ENCODE measurements around the gene CADPS2.

The CADPS2 gene

DNA sequence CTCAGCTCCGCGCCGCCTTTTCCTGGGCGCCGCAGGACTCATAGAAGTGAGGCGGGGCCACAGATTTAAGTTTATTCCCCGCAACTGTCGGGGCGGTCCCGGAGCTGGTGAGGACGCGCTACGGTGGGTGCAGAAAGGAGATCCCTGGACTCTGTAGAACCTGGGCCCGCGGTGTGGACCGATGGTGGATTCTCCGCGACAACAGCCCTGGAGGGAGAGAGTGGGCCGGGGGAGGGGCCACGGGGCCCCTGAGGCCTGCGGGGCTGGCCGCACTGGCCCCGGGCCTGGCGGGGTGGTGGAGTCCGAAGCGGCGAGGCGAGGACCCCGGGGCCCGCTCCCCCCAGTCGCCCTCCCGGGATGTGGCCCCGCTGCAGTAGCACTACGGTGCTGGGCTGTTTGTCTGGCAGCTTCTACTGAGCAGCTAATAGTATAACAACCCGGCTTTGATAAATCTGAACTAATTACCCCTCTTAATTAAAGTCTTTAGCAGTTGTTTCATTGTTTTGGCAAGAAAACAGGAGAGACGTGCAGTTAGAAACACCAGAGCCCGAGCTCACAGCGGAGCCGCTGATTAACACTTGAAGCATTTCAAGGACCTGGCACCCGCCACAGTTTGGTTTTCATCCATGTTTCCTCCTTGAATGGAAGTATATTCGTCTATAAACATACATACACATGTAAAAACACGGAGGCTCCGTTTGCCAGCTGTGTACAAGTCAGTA is 585.9 kb downstream of the CADPS2 start:
- no peak for DNase-seq (ENCODE audit: low spot score)
- TF ChIP-seq, protein P1, sequence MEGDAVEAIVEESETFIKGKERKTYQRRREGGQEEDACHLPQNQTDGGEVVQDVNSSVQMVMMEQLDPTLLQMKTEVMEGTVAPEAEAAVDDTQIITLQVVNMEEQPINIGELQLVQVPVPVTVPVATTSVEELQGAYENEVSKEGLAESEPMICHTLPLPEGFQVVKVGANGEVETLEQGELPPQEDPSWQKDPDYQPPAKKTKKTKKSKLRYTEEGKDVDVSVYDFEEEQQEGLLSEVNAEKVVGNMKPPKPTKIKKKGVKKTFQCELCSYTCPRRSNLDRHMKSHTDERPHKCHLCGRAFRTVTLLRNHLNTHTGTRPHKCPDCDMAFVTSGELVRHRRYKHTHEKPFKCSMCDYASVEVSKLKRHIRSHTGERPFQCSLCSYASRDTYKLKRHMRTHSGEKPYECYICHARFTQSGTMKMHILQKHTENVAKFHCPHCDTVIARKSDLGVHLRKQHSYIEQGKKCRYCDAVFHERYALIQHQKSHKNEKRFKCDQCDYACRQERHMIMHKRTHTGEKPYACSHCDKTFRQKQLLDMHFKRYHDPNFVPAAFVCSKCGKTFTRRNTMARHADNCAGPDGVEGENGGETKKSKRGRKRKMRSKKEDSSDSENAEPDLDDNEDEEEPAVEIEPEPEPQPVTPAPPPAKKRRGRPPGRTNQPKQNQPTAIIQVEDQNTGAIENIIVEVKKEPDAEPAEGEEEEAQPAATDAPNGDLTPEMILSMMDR (IDR thresholded peaks at IDR 0.05; ENCODE audit: borderline replicate concordance, control extremely low read depth, extremely low read depth, insufficient read depth, missing control alignments): no peak
- in situ Hi-C loops (cut with MboI; ENCODE audit: low sequenced_read_pairs, unreplicated experiment): no loop called here

DNA sequence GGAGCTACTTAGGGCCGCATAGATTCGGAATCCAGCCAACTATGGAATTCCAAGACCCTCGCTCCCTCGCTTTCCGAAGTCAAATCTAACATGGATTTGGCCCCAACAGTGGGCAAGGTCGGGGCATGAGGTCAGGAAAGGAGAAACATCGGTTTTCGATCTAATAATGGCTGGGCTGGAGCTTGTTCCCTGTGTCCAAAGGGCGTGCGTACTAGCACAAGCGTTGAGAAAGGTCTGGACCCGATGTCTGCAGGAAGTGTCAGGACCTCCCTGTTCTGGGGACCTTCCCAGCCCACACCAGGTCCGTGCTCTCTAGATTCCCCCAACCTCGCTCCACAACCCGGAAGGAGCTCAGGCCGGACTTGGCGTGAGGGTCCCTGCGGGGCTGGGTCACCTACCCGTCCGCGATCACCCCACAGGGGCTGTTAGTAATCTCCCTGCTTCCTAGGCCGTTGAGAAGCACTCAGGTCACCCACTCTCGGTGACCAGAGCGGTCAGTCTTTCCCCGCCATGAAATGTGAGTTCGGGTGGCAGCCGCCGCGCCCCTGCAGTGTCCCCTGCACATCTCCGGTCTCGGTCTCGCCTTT is 586.5 kb downstream of the CADPS2 start:
- TF ChIP-seq, protein P1 (IDR thresholded peaks at IDR 0.05; ENCODE audit: borderline replicate concordance, control extremely low read depth, extremely low read depth, insufficient read depth, missing control alignments): no peak
- in situ Hi-C loops (cut with MboI; ENCODE audit: low sequenced_read_pairs, unreplicated experiment): no loop called here
- no peak for DNase-seq (ENCODE audit: low spot score)

DNA sequence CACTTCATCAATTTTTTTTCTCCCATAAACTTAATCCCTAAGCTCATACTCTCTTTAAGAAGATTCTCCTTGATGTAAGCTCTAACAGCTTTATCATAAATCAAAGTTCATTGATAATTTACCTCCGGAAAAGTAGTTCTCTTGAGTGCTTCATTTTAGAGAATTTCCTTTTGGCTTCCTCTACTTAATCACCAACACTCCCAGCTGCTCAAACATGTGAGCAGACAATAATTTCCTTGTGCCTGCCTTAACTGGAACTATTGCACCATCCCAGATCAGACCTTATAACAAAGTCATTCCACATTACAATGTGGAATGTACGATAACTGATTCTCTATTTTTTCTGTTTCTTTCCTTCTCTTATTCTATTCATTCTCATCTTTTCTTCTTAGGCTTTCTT is 587.6 kb downstream of the CADPS2 start:
- in situ Hi-C loops (cut with MboI; ENCODE audit: low sequenced_read_pairs, unreplicated experiment): no loop called here
- no peak for DNase-seq (ENCODE audit: low spot score)
- TF ChIP-seq, protein P1 (IDR thresholded peaks at IDR 0.05; ENCODE audit: borderline replicate concordance, control extremely low read depth, extremely low read depth, insufficient read depth, missing control alignments): no peak

DNA sequence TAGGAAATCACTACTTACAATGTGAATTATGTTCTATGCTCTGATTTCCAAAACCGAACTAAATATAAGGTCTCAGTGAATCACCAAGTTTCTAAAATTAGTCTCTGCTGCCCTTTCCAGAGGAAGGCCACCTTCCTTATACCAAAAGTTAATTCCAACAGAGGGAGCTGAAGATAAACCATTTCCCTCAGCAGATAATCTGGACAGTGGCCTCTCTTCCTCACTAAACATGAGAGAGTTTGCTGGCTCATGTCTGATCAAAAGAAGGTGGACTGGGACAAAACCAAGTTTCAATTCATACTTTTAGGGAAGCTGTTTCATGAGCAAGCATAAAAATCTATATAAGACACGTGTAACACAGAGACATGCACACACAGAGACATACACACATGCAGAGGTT is 588.1 kb downstream of the CADPS2 start:
- in situ Hi-C loops (cut with MboI; ENCODE audit: low sequenced_read_pairs, unreplicated experiment): no loop called here
- DNase-seq (ENCODE audit: low spot score): no peak
- TF ChIP-seq, protein P1 (IDR thresholded peaks at IDR 0.05; ENCODE audit: borderline replicate concordance, control extremely low read depth, extremely low read depth, insufficient read depth, missing control alignments): no peak

DNA sequence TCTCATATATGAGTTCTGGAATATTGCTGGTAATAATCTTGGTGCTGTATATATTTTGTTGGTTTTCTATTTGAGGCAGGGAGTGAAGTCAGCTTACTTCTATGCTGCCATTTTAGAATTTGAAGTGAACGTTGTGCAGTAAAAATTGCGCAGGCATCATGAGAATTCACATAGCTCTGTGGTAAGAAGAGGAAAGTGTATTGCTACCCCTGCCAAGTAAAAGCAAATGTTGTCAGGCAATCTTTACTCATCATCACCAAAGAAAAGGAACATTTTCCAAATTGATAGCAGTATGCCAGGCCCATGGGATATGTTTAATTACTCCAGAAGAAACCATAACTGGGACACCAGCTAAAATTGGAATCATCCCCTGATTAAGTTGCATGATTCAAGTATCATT is 595.1 kb downstream of the CADPS2 start:
- in situ Hi-C loops (cut with MboI; ENCODE audit: low sequenced_read_pairs, unreplicated experiment): no loop called here
- DNase-seq (ENCODE audit: low spot score): no peak
- TF ChIP-seq, protein P1 (IDR thresholded peaks at IDR 0.05; ENCODE audit: borderline replicate concordance, control extremely low read depth, extremely low read depth, insufficient read depth, missing control alignments): no peak

DNA sequence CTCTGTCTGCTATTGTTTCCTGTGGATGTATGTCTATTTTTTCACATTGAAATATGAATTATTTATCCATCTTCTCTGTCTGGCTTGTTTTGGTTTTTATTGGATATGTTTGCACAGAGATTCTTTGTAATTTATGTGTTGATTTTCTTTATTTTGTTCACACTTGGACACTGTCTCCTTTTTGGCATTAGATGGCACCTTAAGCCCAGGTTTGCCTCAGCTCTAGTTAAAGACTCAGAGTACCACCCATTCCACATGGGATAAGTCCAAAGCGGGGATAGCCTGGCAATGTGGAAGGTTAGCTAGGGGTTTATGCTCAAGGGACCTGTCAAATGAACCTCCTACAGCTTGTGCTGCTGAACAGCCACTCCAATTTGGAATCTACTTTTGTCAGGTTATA is 595.8 kb downstream of the CADPS2 start:
- TF ChIP-seq, protein P1 (IDR thresholded peaks at IDR 0.05; ENCODE audit: borderline replicate concordance, control extremely low read depth, extremely low read depth, insufficient read depth, missing control alignments): no peak
- DNase-seq (ENCODE audit: low spot score): no peak
- in situ Hi-C loops (cut with MboI; ENCODE audit: low sequenced_read_pairs, unreplicated experiment): no loop called here
